K562 (cell line): Measurements from ENCODE around the gene GNAS-AS1. TPM values are rescaled to one million over a fixed set of nuclear protein-coding genes. Genes with fewer than 3 reads are reported as not detected.

ENCODE experiments used
- ATAC-seq: fragments of 200-7000 bp; cut with Tn5 transposase; 3 replicates; pipeline ENCODE4 v1.9.1; 2020; ENCODE audit warnings: moderate library complexity
- BruUV-seq: library from RNA; stranded (reverse); fragments of 400-500 nt; replicated peaks from 2 replicates; lab custom pipeline; 2021; lab: Mats Ljungman, UMichigan
- CTCF ChIA-PET: fragments of 300-600 bp; formaldehyde crosslinking; extraction: SDS; loops from one replicate; lab custom pipeline; 2021; ENCODE audit warnings: low intra/inter-chr PET ratio; lab: Yijun Ruan, JAX
- POLR2A ChIA-PET: fragments of 300-600, 350-650 bp; sonication (Branson Sonifier 250); formaldehyde crosslinking; extraction: SDS; loops from one replicate; lab custom pipeline; 2021; ENCODE audit warnings: antibody characterized with exemption, inconsistent platforms; lab: Yijun Ruan, JAX
- DNase-seq, 4 experiments: peaks; one replicate each; pipeline versions ENCODE4 v3.0.0 to v3.0.0-alpha.2; 2011 to 2018; ENCODE audit warnings: low spot score in 3 of 4, mixed read lengths in 3 of 4; ENCODE audit errors: extremely low read depth in 1 of 4
- FAIRE-seq: peaks from 2 replicates; lab custom pipeline; 2011; peaks lifted over from hg19 to GRCh38; lab: Jason Lieb, UNC
- H2AFZ ChIP-seq: 2 replicates; pipeline ENCODE4 v1.6.0; 2011; ENCODE audit warnings: low read depth, low read length, control low read depth, inconsistent platforms
- H3K27ac ChIP-seq: fragments of 200-600 bp; 3 replicates; pipeline ENCODE4 v1.8.0; 2011; ENCODE audit warnings: low read depth, mild to moderate bottlenecking, control low read depth, inconsistent platforms, low read length, moderate library complexity, mixed read lengths; ENCODE audit errors: extremely low read depth
- H3K27me3 ChIP-seq, 2 experiments: fragments of 300-600 bp in 1 of 2; 2 replicates in 1 of 2; 3 replicates in 1 of 2; pipeline versions ENCODE4 v1.6.0 to v1.8.0; 2011; ENCODE audit warnings: inconsistent platforms in 2 of 2, low read length in 2 of 2, mild to moderate bottlenecking in 1 of 2, mixed read lengths in 1 of 2, moderate library complexity in 1 of 2; ENCODE audit not compliant: control insufficient read depth in 2 of 2, insufficient read depth in 2 of 2
- H3K36me3 ChIP-seq: fragments of 300-600 bp; 3 replicates; pipeline ENCODE4 v1.8.0; 2011; ENCODE audit warnings: mild to moderate bottlenecking, low read length, inconsistent platforms; ENCODE audit not compliant: control insufficient read depth, insufficient read depth
- H3K4me1 ChIP-seq, 2 experiments: fragments of 200-600 bp in 1 of 2; replicated peaks in 1 of 2; 2 replicates in 1 of 2; 3 replicates in 1 of 2; pipeline versions ENCODE4 v1.5.1 to v1.8.0; 2011; ENCODE audit warnings: inconsistent platforms in 2 of 2, low read length in 2 of 2, mild to moderate bottlenecking in 1 of 2, mixed read lengths in 1 of 2, moderate library complexity in 1 of 2; ENCODE audit not compliant: control insufficient read depth in 2 of 2, insufficient read depth in 2 of 2
- H3K4me2 ChIP-seq: 2 replicates; pipeline ENCODE4 v1.6.1; 2011; ENCODE audit warnings: low read length, control low read depth, inconsistent platforms, mixed read lengths; ENCODE audit not compliant: insufficient read depth
- H3K4me3 ChIP-seq: fragments of 200-600 bp; sonication (generic), shearing (Covaris generic); 2 replicates; pipeline ENCODE4 v1.5.1; 2016; ENCODE audit warnings: control low read depth, inconsistent platforms
- H3K79me2 ChIP-seq: fragments of 200-600 bp; 3 replicates; pipeline ENCODE4 v1.8.0; 2011; ENCODE audit warnings: low read length, inconsistent platforms; ENCODE audit not compliant: control insufficient read depth, insufficient read depth
- H3K9ac ChIP-seq, 2 experiments: 2 replicates each; pipeline versions ENCODE4 v1.6.0 to v1.6.1; 2011; ENCODE audit warnings: low read depth in 2 of 2, low read length in 2 of 2, control low read depth in 1 of 2, inconsistent platforms in 1 of 2, mild to moderate bottlenecking in 1 of 2, mixed read lengths in 1 of 2; ENCODE audit not compliant: insufficient read depth in 1 of 2
- H3K9me1 ChIP-seq: one replicate; pipeline ENCODE4 v1.6.0; 2011; ENCODE audit warnings: inconsistent platforms, mild to moderate bottlenecking, low read length, moderate library complexity; ENCODE audit not compliant: control insufficient read depth, insufficient read depth
- H3K9me3 ChIP-seq: replicated peaks from 2 replicates; pipeline ENCODE4 v1.5.1; 2011; ENCODE audit warnings: low read depth, low read length, inconsistent platforms; ENCODE audit not compliant: control insufficient read depth, insufficient read depth
- H4K20me1 ChIP-seq: replicated peaks from 2 replicates; pipeline ENCODE4 v1.6.1; 2011; ENCODE audit warnings: low read length, inconsistent platforms, mixed read lengths; ENCODE audit not compliant: control insufficient read depth, insufficient read depth
- MTF1 ChIP-seq: fragments of 250-450 bp; sonication (Bioruptor Pico); IDR thresholded peaks from 2 replicates; pipeline ENCODE4 v1.9.0; 2021; ENCODE audit warnings: moderate library complexity, mild to moderate bottlenecking, inconsistent platforms, borderline replicate concordance
- PHF20 ChIP-seq: fragments of 450-650 bp; IDR thresholded peaks from 2 replicates; pipeline ENCODE4 v1.6.1; 2018; ENCODE audit not compliant: partially characterized antibody
- SIX5 ChIP-seq, 2 experiments: IDR thresholded peaks; 2 replicates each; pipeline ENCODE4 v1.6.1; 2011; ENCODE audit warnings: low read length in 2 of 2, borderline replicate concordance in 1 of 2, low read depth in 1 of 2, mild to moderate bottlenecking in 1 of 2, moderate library complexity in 1 of 2; ENCODE audit not compliant: insufficient read depth in 1 of 2
- SMARCB1 ChIP-seq: IDR thresholded peaks from 2 replicates; pipeline ENCODE4 v1.6.1; 2011; ENCODE audit warnings: improper control_type of control experiment, low read depth; ENCODE audit not compliant: insufficient read length
- SRSF9 ChIP-seq: fragments of 200-400 bp; formaldehyde crosslinking; IDR thresholded peaks from 2 replicates; pipeline ENCODE4 v1.6.1; 2017; ENCODE audit warnings: low read depth, low read length, borderline replicate concordance
- U2AF1 ChIP-seq: fragments of 200-400 bp; formaldehyde crosslinking; optimal IDR thresholded peaks from 2 replicates; pipeline ENCODE3; 2017; ENCODE audit warnings: mild to moderate bottlenecking, low read depth, low read length, moderate library complexity
- WGBS: fragments of 100-300 bp; shearing (Covaris generic); methylation state at CpG from one replicate; pipeline ENCODE4 v1.1.6; 2016; ENCODE audit warnings: low coverage, mixed read lengths; ENCODE audit not compliant: insufficient coverage; ENCODE audit errors: missing lambda C conversion rate; 5-methylcytosine and 5-hydroxymethylcytosine counted together
- in situ Hi-C: fragments of 300-500 bp; cut with MboI; formaldehyde crosslinking; loops from 4 replicates; pipeline ENCODE4 v1.15.0; 2018; ENCODE audit warnings: inconsistent platforms, mixed read lengths
- intact Hi-C: fragments of 100-400 bp; cut with micrococcal nuclease; formaldehyde crosslinking; loops from 2 replicates; pipeline ENCODE4 v1.14.2; 2022
- polyA plus RNA-seq, 8 experiments: library from polyadenylated mRNA; depleted of rRNA in 4 of 8; stranded (reverse) in 5 of 8; unstranded in 3 of 8; fragments of >200 nt; fragmentation: Nextera tagmentation in 2 of 8; fragmentation: Illumina TruSeq in 1 of 8; extraction: Ambion mirVana in 2 of 8; extraction: Trizol in 1 of 8; gene quantifications; 2 replicates each; pipeline versions ENCODE4 v1.2.1 to v1.2.3, GENCODE V29; 2011 to 2014; ENCODE audit warnings: inconsistent platforms in 1 of 8, missing spikeins in 1 of 8
- total RNA-seq, 7 experiments: library from RNA; depleted of rRNA in 6 of 7; stranded (reverse); fragments of >200 nt in 6 of 7; fragmentation: Illumina TruSeq in 2 of 7; extraction: Trizol in 2 of 7; gene quantifications; 2 replicates each; pipeline versions ENCODE4 v1.2.1 to v1.2.3, GENCODE V29; 2011 to 2021; ENCODE audit warnings: low replicate concordance in 1 of 7
- TF ChIP-seq, protein P1 (sequence below): fragments of 150-350 bp; conservative IDR thresholded peaks from 2 replicates; pipeline ENCODE4 v1.6.1; 2014; ENCODE audit warnings: low read length
- TF ChIP-seq, protein P2 (sequence below): sonication (generic); formaldehyde crosslinking; IDR thresholded peaks from 2 replicates; pipeline ENCODE4 v1.8.1; 2023; ENCODE audit warnings: mild to moderate bottlenecking, missing genetic modification reagents

GNAS-AS1 gene
- total and polyA plus RNA-seq, 9 of the 15 experiments (the other 6 are each of a cell fraction or from before 2014, with no cell fraction given) = 0.04 to 2.5 (median 0.25) TPM

DNA sequence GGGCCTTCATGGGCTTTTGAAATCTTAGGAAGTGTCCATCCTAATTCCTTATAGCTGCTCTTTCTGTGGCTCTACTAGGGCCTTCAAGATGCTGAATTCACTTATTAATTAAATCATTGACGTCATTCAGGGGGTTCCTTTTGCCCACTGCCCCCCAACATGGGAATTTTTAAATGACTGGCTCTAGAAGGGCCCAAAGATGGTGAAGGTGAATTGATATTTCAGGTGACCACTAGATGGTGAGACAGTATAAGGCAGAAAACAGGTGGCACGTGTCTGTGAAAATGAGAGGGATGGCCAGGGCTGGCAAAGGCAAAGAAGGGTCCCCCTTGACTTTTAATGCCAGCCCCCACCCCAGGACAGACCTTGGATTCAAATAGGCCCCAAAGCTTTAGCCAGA lies 13.6 kb upstream of the GNAS-AS1 start (continued):
- TF ChIP-seq, protein P1, sequence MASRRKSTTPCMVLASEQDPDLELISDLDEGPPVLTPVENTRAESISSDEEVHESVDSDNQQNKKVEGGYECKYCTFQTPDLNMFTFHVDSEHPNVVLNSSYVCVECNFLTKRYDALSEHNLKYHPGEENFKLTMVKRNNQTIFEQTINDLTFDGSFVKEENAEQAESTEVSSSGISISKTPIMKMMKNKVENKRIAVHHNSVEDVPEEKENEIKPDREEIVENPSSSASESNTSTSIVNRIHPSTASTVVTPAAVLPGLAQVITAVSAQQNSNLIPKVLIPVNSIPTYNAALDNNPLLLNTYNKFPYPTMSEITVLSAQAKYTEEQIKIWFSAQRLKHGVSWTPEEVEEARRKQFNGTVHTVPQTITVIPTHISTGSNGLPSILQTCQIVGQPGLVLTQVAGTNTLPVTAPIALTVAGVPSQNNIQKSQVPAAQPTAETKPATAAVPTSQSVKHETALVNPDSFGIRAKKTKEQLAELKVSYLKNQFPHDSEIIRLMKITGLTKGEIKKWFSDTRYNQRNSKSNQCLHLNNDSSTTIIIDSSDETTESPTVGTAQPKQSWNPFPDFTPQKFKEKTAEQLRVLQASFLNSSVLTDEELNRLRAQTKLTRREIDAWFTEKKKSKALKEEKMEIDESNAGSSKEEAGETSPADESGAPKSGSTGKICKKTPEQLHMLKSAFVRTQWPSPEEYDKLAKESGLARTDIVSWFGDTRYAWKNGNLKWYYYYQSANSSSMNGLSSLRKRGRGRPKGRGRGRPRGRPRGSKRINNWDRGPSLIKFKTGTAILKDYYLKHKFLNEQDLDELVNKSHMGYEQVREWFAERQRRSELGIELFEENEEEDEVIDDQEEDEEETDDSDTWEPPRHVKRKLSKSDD = no peak
- no peak for TF ChIP-seq MTF1
- TF ChIP-seq U2AF1 = no peak

DNA sequence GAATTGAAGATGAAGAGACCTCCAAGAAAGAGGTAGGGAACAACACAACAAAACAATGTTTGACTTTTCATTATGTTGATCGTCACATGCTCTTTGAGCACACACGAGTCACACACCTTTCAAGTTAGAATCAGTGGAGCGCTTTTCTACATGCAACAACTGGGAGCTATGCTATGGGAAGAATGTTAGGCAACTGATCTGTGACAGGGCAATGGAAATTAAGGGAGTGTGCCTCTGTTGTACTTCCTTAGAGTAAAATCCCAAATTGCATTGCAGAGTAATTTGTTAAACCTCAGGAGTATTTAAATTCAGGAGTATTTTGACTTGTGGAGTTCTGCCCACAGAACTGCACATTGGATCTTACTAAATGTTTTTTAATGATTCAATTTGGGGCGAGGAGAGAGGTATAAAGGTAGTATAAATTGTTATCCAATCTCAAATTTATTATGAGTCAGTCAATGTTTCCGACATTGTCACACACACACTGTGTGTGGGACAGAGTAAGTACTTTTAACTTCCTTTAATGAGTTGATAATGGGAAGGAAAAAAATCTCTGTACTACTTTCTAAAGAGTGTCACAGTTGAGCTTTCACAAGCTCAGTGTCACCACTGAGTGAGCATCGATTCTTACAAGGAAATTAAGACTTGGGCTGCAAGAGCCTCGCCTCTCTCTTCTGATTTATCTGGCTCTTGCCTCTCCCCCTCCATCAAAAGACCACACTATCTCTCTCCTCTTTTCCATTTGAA lies 12.5 kb upstream of the GNAS-AS1 start:
- intact Hi-C loops = no loop called here
- CTCF ChIA-PET = no interaction called here
- no peak for ATAC-seq

More for the DNA sequence above, 12.5 kb upstream of the GNAS-AS1 start:
- 0% methylated on average over 7 of the region's 7 CpGs for WGBS
- TF ChIP-seq SRSF9 = no peak
- TF ChIP-seq PHF20 = no peak
- TF ChIP-seq, protein P2, sequence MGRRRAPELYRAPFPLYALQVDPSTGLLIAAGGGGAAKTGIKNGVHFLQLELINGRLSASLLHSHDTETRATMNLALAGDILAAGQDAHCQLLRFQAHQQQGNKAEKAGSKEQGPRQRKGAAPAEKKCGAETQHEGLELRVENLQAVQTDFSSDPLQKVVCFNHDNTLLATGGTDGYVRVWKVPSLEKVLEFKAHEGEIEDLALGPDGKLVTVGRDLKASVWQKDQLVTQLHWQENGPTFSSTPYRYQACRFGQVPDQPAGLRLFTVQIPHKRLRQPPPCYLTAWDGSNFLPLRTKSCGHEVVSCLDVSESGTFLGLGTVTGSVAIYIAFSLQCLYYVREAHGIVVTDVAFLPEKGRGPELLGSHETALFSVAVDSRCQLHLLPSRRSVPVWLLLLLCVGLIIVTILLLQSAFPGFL (CRISPR knock-in tag) = no peak
- TF ChIP-seq SIX5 (IDR thresholded peaks at IDR 0.05; ENCODE audit: borderline replicate concordance in 1 of 2, insufficient read depth in 1 of 2, low read depth in 1 of 2, low read length in 2 of 2) = no peak
- no peak for TF ChIP-seq SMARCB1
- FAIRE-seq (no peak), DNase-seq (no peak)
- H3K79me2 ChIP-seq = no peaks in the 10 kb centered on the region
- POLR2A ChIA-PET = no interaction called here
- H3K9me1 ChIP-seq = no peaks in the 10 kb centered on the region
- no peaks in the 10 kb centered on the region for H3K4me1 ChIP-seq
- no peaks in the 10 kb centered on the region for H4K20me1 ChIP-seq
- H3K4me3 ChIP-seq = no peak overlapping the region
- no peak overlapping the region for H3K27ac ChIP-seq
- H3K9ac ChIP-seq = no peak overlapping the region
- no peaks in the 10 kb centered on the region for H3K36me3 ChIP-seq
- no peak overlapping the region for H3K4me2 ChIP-seq
- in situ Hi-C loops = no loop called here
- no TSS peak for BruUV-seq
- H3K9me3 ChIP-seq = no peaks in the 10 kb centered on the region
- H2AFZ ChIP-seq = no peak overlapping the region
- peaks cover 0 to 6% of the 10 kb centered on the region in 2 experiments; a peak in 2 of 5 replicates for H3K27me3 ChIP-seq
